Naive thymus-derived CD8-positive, alpha-beta T cell (primary cell): Measurements from ENCODE around the gene PDXP. TPM values are rescaled to one million over a fixed set of nuclear protein-coding genes. Genes with fewer than 3 reads are reported as not detected.
"Not testable (repeated sequence)": the region's sequence is repeated elsewhere in the genome, so short reads cannot be mapped to it uniquely, and the experiment has no call there.

Experiments used
- ATAC-seq, 2 donors: fragments of 150-1000 bp; cut with Tn5 transposase in 1 of 2; sonication (Bioruptor Pico), chemical (Tn5 transposase) in 1 of 2; 1 replicate in 1 of 2; 2 replicates in 1 of 2; pipeline ENCODE4 v1.10.0; 2021; ENCODE audit warnings: mild to moderate bottlenecking in 2 of 2, moderate library complexity in 2 of 2
- POLR2A ChIA-PET: fragments of 350-600 bp; sonication (Branson Sonifier 250); formaldehyde crosslinking; loops from one replicate; lab custom pipeline; 2021; ENCODE audit warnings: antibody characterized with exemption; lab: Charles Lee
- DNase-seq, 10 donors: peaks; one replicate each; pipeline versions ENCODE4 v3.0.0 to v3.0.0-alpha.2; 2020 to 2022
- H3K27ac Mint-ChIP-seq, 10 donors: one replicate each; pipeline ENCODE4 v1.8.0; 2020 to 2022; ENCODE audit warnings: mild to moderate bottlenecking in 10 of 10, mixed read lengths in 10 of 10, moderate library complexity in 4 of 10, inconsistent platforms in 1 of 10
- H3K27me3 Mint-ChIP-seq, 5 donors: one replicate each; pipeline ENCODE4 v1.8.0; 2021 to 2022; ENCODE audit warnings: mixed read lengths in 5 of 5
- H3K36me3 Mint-ChIP-seq, 3 donors: one replicate each; pipeline ENCODE4 v1.8.0; 2020 to 2022; ENCODE audit warnings: mixed read lengths in 3 of 3, mild to moderate bottlenecking in 2 of 3, inconsistent platforms in 1 of 3
- H3K4me1 Mint-ChIP-seq, 4 donors: one replicate each; pipeline ENCODE4 v1.8.0; 2021 to 2022; ENCODE audit warnings: mixed read lengths in 4 of 4
- H3K4me3 Mint-ChIP-seq, 10 donors: one replicate each; pipeline ENCODE4 v1.8.0; 2020 to 2022; ENCODE audit warnings: mild to moderate bottlenecking in 10 of 10, mixed read lengths in 10 of 10, moderate library complexity in 6 of 10, inconsistent platforms in 1 of 10
- H3K9me3 Mint-ChIP-seq, 9 donors: one replicate each; pipeline ENCODE4 v1.8.0; 2020 to 2022; ENCODE audit warnings: mixed read lengths in 9 of 9, mild to moderate bottlenecking in 3 of 9, inconsistent platforms in 1 of 9, moderate library complexity in 1 of 9
- polyA plus RNA-seq, 3 donors: library from polyadenylated mRNA; unstranded; fragments of 300-500 nt; fragmentation: Illumina TruSeq; gene quantifications; one replicate each; pipeline ENCODE4 v1.2.3, GENCODE V29; 2021
- total RNA-seq, 8 experiments: library from RNA in 2 of 8; stranded (reverse) in 2 of 8; gene quantifications; one replicate each; pipeline ENCODE4 v1.2.3 and lab custom pipeline; 2021 to 2026

Gene PDXP
- total and polyA plus RNA-seq, 5 experiments from 2014 or later: 1.7 to 9.6 (median 5.8) TPM

DNA sequence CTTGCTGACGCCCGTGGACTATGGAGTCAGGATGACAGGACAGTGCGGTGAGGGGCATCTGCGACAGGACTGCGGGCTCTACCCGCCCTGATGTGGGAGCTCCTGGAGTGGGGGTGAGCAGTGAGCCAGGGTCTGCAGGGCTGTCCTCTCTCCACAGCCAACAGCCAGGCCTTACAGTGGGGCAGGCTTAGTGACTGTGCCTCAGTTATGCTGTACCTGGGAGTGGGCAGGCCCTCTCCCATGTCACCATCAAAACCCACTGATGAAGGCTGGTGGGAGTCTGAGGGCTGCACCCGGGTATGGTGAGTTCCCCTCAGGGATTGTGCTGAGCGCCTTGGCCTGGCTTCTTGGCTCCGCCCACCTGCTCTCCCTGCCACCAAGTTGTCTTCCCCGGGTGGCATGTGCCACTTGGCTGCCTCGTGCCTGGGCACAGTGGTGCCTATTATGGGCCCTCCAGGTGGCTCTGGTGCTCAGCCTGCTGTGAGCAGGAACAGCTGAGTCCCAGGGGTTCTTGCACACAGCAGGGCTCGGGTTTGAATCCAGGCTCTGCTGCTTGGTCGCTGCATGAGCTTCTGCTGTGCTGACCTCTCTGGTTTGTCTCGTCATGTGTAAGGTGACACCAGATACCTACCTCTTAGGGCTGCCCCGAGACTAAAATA, 34.2 kb downstream of the PDXP start:
- peaks cover 18 to 25% (median 23%) of the 10 kb centered on the region in 4 donors for H3K4me1 Mint-ChIP-seq
- DNase-seq (no peak), ATAC-seq (no peak)
- no peak overlapping the region for H3K4me3 Mint-ChIP-seq
- peaks cover 0 to 66% (median 36%) of the 10 kb centered on the region in 3 donors for H3K36me3 Mint-ChIP-seq
- POLR2A ChIA-PET: interaction anchor here (66.7 kb wide), 1 partner anchor 59 kb away, joined by 2283 read pairs; the partner anchor contains the start of genes GGA1, PDXP and SH3BP1
- no peaks in the 10 kb centered on the region for H3K9me3 Mint-ChIP-seq
- peak overlapping the region in 1 of 10 donors; percentile 32 for H3K27ac Mint-ChIP-seq
- no peaks in the 10 kb centered on the region for H3K27me3 Mint-ChIP-seq

DNA sequence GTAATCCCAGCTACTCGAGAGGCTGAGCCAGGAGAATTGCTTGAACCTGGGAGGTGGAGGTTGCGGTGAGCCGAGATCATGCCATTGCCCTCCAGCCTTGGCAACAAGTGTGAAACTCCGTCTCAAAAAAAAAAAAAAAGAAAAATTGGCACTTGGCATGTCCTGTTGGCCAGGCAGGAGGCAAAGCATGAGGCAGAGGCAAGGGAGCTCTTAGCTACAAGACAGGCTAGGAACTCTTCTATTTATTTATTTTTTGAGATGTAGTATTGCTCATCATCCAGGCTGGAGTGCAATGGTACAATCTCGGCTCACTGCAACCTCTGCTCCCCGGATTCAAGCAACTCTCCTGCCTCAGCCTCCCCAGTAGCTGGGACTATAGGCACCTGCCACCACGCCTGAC, 35.6 kb downstream of the PDXP start:
- not testable (repeated sequence) for ATAC-seq, DNase-seq, H3K9me3 Mint-ChIP-seq, H3K4me3 Mint-ChIP-seq, H3K27me3 Mint-ChIP-seq, H3K27ac Mint-ChIP-seq
- POLR2A ChIA-PET: interaction anchor here (0.6 to 66.7 kb wide), 3 partner anchors 26 to 206 kb away, joined by 3 to 2283 read pairs (median 3); partner anchors contain the start of genes GGA1, PDXP and SH3BP1
- H3K4me1 Mint-ChIP-seq: peaks cover 13 to 18% (median 15%) of the 10 kb centered on the region in 4 donors
- peaks cover 0 to 56% (median 30%) of the 10 kb centered on the region in 3 donors for H3K36me3 Mint-ChIP-seq

DNA sequence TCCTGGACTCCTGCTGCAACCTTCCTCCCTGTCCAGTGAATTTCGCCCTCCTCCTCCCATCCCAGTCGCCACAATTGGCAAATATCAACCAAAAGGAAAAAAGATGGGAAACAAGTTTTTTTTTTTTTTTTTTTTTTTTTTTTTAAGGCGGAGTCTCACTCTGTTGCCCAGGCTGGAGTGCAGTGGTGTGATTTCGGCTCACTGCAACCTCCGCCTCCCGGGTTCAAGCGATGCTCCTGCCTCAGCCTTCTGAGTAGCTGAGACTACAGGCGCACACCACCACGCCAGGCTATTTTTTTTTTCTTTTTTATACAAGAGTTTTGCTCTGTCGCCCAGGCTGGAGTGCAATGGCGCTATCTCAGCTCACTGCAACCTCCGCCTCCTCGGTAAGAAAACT, 37.7 kb downstream of the PDXP start:
- Mint-ChIP-seq H3K27ac (peak overlapping the region in 5 of 10 donors; percentile 41 to 91 (median 66)), H3K4me3 (peak overlapping the region in 9 of 10 donors; percentile 17 to 71 (median 49)), H3K4me1 (peaks cover 12 to 18% (median 15%) of the 10 kb centered on the region in 4 donors), H3K36me3 (peaks cover 0 to 36% (median 19%) of the 10 kb centered on the region in 3 donors)
- not testable (repeated sequence) for DNase-seq, H3K9me3 Mint-ChIP-seq, H3K27me3 Mint-ChIP-seq
- POLR2A ChIA-PET: interaction anchor here (1.1 to 66.7 kb wide), 3 partner anchors 10 to 63 kb away, joined by 4 to 2283 read pairs (median 6); partner anchors contain the start of genes GGA1, NOL12, PDXP and SH3BP1
- ATAC-seq: peak in 1 of 2 donors; percentile 18

GRCh38 chr22:37696657-37697537, 38.4 kb downstream of the PDXP start, which contains the start of gene TRIOBP:
TSS of gene TRIOBP (plus strand) at chr22:37697048. CDS start at chr22:37701366, 4,318 bp downstream.
- peaks cover 12 to 20% (median 16%) of the 10 kb centered on the region in 4 donors for H3K4me1 Mint-ChIP-seq
- peak; percentile 99 to 100 for ATAC-seq

DNA sequence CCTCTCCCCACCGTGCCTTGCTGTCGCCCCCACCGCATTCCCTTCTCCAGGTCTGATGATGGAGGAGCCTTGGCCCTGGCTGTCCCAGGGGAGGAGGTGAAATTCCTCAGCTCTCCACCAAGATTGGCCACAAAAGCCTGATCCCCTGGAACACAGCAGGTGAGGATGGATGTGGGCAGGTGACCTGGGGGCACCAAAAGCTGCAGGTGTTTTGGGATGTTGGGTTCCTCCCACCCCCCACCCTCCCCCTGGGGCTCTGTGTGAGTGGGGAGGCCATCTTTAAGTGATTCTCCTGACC, 39.0 kb downstream of the PDXP start:
- DNase-seq: no peak
- no peaks in the 10 kb centered on the region for H3K27me3 Mint-ChIP-seq
- POLR2A ChIA-PET: interaction anchor here (0.7 kb wide), 1 partner anchor 14 kb away, joined by 5 read pairs; no protein-coding TSS in a partner anchor

More at GRCh38 chr22:37696657-37697537, 38.4 kb downstream of the PDXP start, which contains the start of gene TRIOBP:
- Mint-ChIP-seq H3K36me3 (peaks cover 0 to 30% (median 15%) of the 10 kb centered on the region in 3 donors), H3K27me3 (no peaks in the 10 kb centered on the region), H3K4me3 (peak within 1 kb of the TSS in 9 of 10 donors; percentile 17 to 71 (median 49)), H3K27ac (peak within 1 kb of the TSS in 6 of 10 donors; percentile 11 to 91 (median 59)), H3K9me3 (no peaks in the 10 kb centered on the region)
- DNase-seq: peak; percentile 72 to 90 (median 82)
- POLR2A ChIA-PET: interaction anchor here (1.1 to 66.7 kb wide), 3 partner anchors 11 to 63 kb away, joined by 4 to 2283 read pairs (median 6); partner anchors contain the start of genes GGA1, NOL12, PDXP and SH3BP1

GRCh38 chr22:37701141-37701786, 42.7 kb downstream of the PDXP start:
- DNase-seq: no peak
- POLR2A ChIA-PET: no interaction called here
- Mint-ChIP-seq H3K36me3 (peaks cover 0 to 11% (median 2%) of the 10 kb centered on the region in 3 donors), H3K4me3 (no peak overlapping the region), H3K9me3 (no peaks in the 10 kb centered on the region), H3K4me1 (peaks cover 7 to 12% (median 10%) of the 10 kb centered on the region in 4 donors), H3K27ac (no peak overlapping the region), H3K27me3 (no peaks in the 10 kb centered on the region)
- no peak for ATAC-seq

More for the DNA sequence above, 39.0 kb downstream of the PDXP start:
- ATAC-seq: no peak
- no peaks in the 10 kb centered on the region for H3K9me3 Mint-ChIP-seq
- peak overlapping the region in 1 of 10 donors; percentile 11 for H3K27ac Mint-ChIP-seq
- H3K4me3 Mint-ChIP-seq: no peak overlapping the region
- peaks cover 0 to 24% (median 12%) of the 10 kb centered on the region in 3 donors for H3K36me3 Mint-ChIP-seq
- peaks cover 12 to 20% (median 16%) of the 10 kb centered on the region in 4 donors for H3K4me1 Mint-ChIP-seq

DNA sequence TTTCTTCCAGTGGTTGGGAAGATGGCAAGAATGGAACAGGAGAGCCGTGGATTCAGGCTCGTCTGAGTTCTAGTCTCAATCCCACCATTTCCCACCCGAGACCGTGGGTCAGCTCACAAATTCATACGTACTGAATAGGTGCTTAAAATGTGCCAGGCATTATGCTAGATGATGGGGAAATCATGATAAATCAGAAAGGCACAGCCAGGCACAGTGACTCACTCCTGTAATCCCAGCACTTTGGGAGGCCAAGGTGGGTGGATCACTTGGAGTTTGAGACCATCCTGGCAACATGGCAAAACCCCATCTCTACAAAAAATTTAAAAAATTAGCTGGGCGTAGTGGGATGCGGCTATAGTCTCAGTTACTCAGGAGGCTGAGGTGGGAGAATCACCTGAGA, 45.4 kb downstream of the PDXP start:
- Mint-ChIP-seq H3K4me3 (no peak overlapping the region), H3K27me3 (no peaks in the 10 kb centered on the region), H3K36me3 (peaks cover 0 to 11% (median 2%) of the 10 kb centered on the region in 3 donors), H3K4me1 (peaks cover 0 to 6% (median 2%) of the 10 kb centered on the region in 4 donors), H3K27ac (peak overlapping the region in 1 of 10 donors; percentile 50), H3K9me3 (no peaks in the 10 kb centered on the region)
- DNase-seq (no peak), ATAC-seq (no peak)
- POLR2A ChIA-PET: interaction anchor here (0.7 kb wide), 1 partner anchor 847 kb away, joined by 3 read pairs; no protein-coding TSS in a partner anchor

- DNase-seq (no peak), ATAC-seq (no peak)
- Mint-ChIP-seq H3K27ac (peak overlapping the region in 1 of 10 donors; percentile 46), H3K4me3 (no peak overlapping the region), H3K27me3 (no peaks in the 10 kb centered on the region), H3K36me3 (peaks cover 0 to 11% (median 2%) of the 10 kb centered on the region in 3 donors), H3K4me1 (peaks cover 0 to 6% (median 2%) of the 10 kb centered on the region in 4 donors), H3K9me3 (no peaks in the 10 kb centered on the region)
- POLR2A ChIA-PET: interaction anchor here (0.7 kb wide), 1 partner anchor 847 kb away, joined by 3 read pairs; no protein-coding TSS in a partner anchor
Measured at GRCh38 chr22:37704645-37705044, 46.1 kb downstream of the PDXP start.

DNA sequence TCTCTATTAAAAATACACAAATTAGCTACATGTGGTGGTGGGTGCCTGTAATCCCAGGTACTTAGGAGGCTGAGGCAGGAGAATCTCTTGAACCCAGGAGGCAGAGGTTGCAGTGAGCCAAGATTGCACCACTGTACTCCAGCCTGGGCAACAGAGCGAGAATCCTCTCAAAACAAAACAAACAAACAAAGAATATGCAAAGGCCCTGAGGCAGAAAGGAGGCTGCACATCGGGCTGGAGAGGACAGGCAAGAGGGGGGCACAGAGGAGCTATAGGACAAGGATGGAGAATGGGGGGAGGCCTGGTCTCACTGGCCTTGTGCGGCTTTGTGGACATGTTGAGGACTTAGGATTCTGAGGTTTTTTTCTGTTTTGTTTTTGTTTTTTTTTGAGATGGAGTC, 46.7 kb downstream of the PDXP start:
- no peak for DNase-seq
- Mint-ChIP-seq H3K4me1 (peaks cover 0 to 6% (median 2%) of the 10 kb centered on the region in 4 donors), H3K36me3 (peaks cover 0 to 11% (median 2%) of the 10 kb centered on the region in 3 donors), H3K27me3 (no peaks in the 10 kb centered on the region), H3K9me3 (no peaks in the 10 kb centered on the region), H3K27ac (no peak overlapping the region), H3K4me3 (no peak overlapping the region)
- no peak for ATAC-seq
- POLR2A ChIA-PET: no interaction called here

DNA sequence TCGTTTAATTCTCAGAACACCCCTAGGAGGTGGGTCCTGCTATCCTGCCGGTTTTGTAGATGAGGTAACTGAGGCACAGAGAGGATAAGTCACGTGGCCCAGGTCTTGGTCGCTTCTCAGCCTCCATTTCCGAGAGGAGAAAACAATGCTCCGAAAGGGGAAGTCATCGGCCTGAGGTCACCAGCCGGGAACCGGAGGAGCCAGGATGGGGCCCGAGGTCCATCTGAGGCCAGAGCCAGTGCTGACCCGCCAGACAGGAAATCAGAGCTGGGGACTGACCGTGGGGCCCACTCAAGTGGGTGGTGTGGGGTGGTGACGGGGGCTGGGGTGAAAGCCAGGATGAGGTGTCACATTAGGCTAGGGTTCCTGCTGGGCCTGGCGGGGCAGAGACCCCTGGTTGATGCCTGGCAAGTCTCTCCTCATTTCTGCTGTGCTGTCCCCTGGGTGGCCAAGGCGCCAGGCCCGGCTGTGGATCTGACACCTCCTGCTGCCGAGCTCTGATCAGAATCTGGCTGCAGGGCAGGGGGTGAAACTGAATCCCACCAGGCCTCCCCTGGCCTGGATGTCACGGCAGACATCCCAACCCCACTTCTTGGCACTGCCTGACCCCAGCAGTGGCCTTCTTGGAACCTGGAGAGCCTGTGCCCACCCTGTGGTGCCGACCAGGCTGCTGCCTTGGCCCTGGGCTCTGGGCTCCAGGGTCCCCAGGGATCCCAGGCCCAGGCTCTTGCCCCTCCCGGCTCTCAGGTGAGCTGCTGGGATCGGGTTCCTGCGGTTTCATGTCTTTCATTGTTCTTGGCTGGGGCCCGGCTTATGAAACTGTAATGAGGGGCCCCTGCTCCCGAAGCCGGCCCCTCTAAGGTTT, 50.3 kb downstream of the PDXP start:
- no peak for ATAC-seq
- no peak for DNase-seq
- POLR2A ChIA-PET: interaction anchor here (0.7 kb wide), 1 partner anchor 694 kb away, joined by 4 read pairs; no protein-coding TSS in a partner anchor
- H3K4me1 Mint-ChIP-seq: peaks cover 0 to 3% (median 1%) of the 10 kb centered on the region in 4 donors
- H3K27ac Mint-ChIP-seq: peak overlapping the region in 1 of 10 donors; percentile 53
- no peaks in the 10 kb centered on the region for H3K27me3 Mint-ChIP-seq
- no peaks in the 10 kb centered on the region for H3K9me3 Mint-ChIP-seq
- H3K36me3 Mint-ChIP-seq: peaks cover 0 to 6% (median 2%) of the 10 kb centered on the region in 3 donors
- H3K4me3 Mint-ChIP-seq: no peak overlapping the region

- peaks cover 0 to 2% (median 1%) of the 10 kb centered on the region in 4 donors for H3K4me1 Mint-ChIP-seq
Measured at GRCh38 chr22:37709445-37709765, 50.9 kb downstream of the PDXP start.

More at GRCh38 chr22:37709445-37709765, 50.9 kb downstream of the PDXP start:
- DNase-seq (no peak), ATAC-seq (no peak)
- POLR2A ChIA-PET: no interaction called here
- Mint-ChIP-seq H3K27ac (no peak overlapping the region), H3K27me3 (no peaks in the 10 kb centered on the region), H3K9me3 (no peaks in the 10 kb centered on the region), H3K4me3 (no peak overlapping the region), H3K36me3 (peaks cover 0 to 6% (median 2%) of the 10 kb centered on the region in 3 donors)
